GM23338 (cell line): Measurements from ENCODE around the gene FHAD1.

Source experiments
- CREB1 ChIP-seq: fragments of 250-450 bp; sonication (Bioruptor Pico); IDR thresholded peaks from 2 replicates; pipeline ENCODE4 v1.5.0; 2020; ENCODE audit warnings: low read depth, mild to moderate bottlenecking, moderate library complexity
- EZH2 ChIP-seq: fragments of 200-600 bp; sonication (generic); IDR thresholded peaks from one replicate; pipeline ENCODE4 v1.8.0; 2017; ENCODE audit warnings: antibody characterized with exemption, mild to moderate bottlenecking, low read depth; ENCODE audit not compliant: unreplicated experiment
- EZH2phosphoT487 ChIP-seq: fragments of 200-600 bp; sonication (generic); IDR thresholded peaks from one replicate; pipeline ENCODE4 v1.8.1; 2018; ENCODE audit warnings: antibody characterized with exemption; ENCODE audit not compliant: unreplicated experiment
- POLR2AphosphoS5 ChIP-seq: IDR thresholded peaks from 2 replicates; pipeline ENCODE4 v1.6.1; 2016; ENCODE audit warnings: antibody characterized with exemption, low read depth
- REST ChIP-seq: IDR thresholded peaks from one replicate; pipeline ENCODE4 v1.6.1; 2018; ENCODE audit warnings: antibody characterized with exemption; ENCODE audit not compliant: unreplicated experiment
- TF ChIP-seq, protein P1 (sequence below), 2 experiments: fragments of 200-600 bp in 1 of 2; sonication (generic) in 1 of 2; conservative IDR thresholded peaks; 2 replicates each; pipeline versions ENCODE4 v1.5.1 to v1.6.1; 2016 to 2017; ENCODE audit warnings: antibody characterized with exemption in 2 of 2, low read depth in 2 of 2, mild to moderate bottlenecking in 2 of 2, moderate library complexity in 1 of 2

DNA sequence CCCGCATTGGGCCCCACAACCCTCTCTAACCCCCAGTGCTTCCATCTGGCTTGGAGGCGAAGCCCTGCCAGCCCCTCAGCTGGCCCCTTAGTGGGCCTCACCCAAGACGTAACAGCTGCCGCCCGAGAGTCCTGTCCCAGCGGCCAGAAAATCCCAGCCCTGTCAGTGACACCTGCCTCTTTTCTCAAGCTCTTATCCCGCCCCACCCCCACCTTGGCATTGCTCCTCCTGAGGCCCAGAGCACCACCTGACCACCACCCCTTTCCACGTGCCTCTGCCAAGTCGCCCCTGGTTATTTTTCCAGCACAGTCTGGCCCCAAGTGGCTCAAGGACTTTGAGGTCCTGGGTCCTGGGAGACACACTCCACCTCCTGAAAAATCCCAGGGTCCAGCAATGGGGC is 185.3 kb downstream of the FHAD1 start:
- TF ChIP-seq, protein P1, sequence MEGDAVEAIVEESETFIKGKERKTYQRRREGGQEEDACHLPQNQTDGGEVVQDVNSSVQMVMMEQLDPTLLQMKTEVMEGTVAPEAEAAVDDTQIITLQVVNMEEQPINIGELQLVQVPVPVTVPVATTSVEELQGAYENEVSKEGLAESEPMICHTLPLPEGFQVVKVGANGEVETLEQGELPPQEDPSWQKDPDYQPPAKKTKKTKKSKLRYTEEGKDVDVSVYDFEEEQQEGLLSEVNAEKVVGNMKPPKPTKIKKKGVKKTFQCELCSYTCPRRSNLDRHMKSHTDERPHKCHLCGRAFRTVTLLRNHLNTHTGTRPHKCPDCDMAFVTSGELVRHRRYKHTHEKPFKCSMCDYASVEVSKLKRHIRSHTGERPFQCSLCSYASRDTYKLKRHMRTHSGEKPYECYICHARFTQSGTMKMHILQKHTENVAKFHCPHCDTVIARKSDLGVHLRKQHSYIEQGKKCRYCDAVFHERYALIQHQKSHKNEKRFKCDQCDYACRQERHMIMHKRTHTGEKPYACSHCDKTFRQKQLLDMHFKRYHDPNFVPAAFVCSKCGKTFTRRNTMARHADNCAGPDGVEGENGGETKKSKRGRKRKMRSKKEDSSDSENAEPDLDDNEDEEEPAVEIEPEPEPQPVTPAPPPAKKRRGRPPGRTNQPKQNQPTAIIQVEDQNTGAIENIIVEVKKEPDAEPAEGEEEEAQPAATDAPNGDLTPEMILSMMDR (conservative IDR thresholded peaks at IDR 0.05; ENCODE audit: low read depth in 2 of 2): no peak
- no peak for TF ChIP-seq EZH2
- TF ChIP-seq POLR2AphosphoS5: no peak
- no peak for TF ChIP-seq REST
- no peak for TF ChIP-seq CREB1 (CRISPR knock-in tag)
- no peak for TF ChIP-seq EZH2phosphoT487
